ENCODE results near the gene ZNF236. TPM values are rescaled to one million over a fixed set of nuclear protein-coding genes. Genes with fewer than 3 reads are reported as not detected.

Gene ZNF236
- total and polyA plus RNA-seq, 10 of the 15 experiments (the other 5 are each of a cell fraction or from before 2014, with no cell fraction given) = 1.0 to 14.4 (median 5.9) TPM

DNA sequence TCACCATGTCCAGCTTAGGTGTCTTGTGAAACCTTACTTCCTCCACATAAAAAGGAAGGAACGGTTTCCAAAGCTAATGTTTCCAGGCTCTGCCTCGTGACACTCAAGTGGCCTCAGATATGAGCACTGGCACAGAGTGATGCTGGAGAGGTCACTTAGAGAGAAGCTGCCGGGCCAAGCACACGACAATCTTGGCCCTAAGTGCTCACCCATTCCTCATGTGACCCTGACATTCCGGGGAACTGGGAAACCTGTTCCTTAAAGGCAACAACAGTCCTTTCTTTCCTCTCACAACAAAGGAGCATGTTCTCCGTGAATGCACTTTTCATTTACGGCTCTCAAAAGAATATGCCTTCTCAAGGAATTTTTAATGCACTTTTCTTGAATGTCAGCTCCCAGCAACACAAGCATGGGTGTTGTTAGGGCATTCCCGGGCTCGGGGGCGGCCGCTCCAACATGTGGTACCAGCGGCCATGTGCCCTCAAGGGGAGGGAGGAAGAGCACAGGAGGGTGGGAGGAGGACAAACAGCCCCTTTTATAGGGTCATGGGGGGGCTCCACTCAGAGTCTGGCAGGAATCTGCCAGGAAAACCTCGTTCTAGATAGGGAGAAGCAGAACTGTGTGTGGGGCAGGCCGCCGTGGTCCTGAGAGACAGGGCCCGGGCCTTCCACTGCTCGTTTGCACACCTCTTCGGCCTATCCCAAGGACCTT, 191.6 kb downstream of the ZNF236 start:
- no peak overlapping the region for H3K4me2 ChIP-seq (ENCODE audit: control insufficient read depth, insufficient read depth)
- CTCF ChIA-PET = interaction anchor here (0.6 to 1.1 kb wide), 3 partner anchors 10 to 14 kb away, joined by 3 to 4 read pairs (median 3); no protein-coding TSS in a partner anchor
- SMC1A ChIA-PET (ENCODE audit: uncharacterized antibody, unreplicated experiment) = interaction anchor here (0.8 to 1.3 kb wide), 6 partner anchors 8 to 120 kb away, joined by 3 to 4 read pairs (median 3); no protein-coding TSS in a partner anchor
- FAIRE-seq (no peak), ATAC-seq (no peak), DNase-seq (ENCODE audit: low read depth, low spot score) (no peak)
- no peak overlapping the region for H3K9ac ChIP-seq (ENCODE audit: control insufficient read depth, insufficient read depth, low read length)
- POLR2A ChIA-PET = no interaction called here
- 96% methylated on average over 18 of the region's 18 CpGs for WGBS (ENCODE audit: insufficient coverage, insufficient replicate concordance, low lambda C conversion rate, missing lambda C conversion rate)
- in situ Hi-C loops (cut with MboI) (no loop called here), intact Hi-C loops (cut with micrococcal nuclease; ENCODE audit: unreplicated experiment) (no loop called here)
- no peaks in the 10 kb centered on the region for H3K4me1 ChIP-seq (ENCODE audit: control insufficient read depth, insufficient read depth, low read length)
- no peaks in the 10 kb centered on the region for H3K79me2 ChIP-seq (ENCODE audit: control insufficient read depth, insufficient read depth, low read length)
- H3K4me3 ChIP-seq = no peak overlapping the region
- H3K27me3 ChIP-seq (replicated peaks in 1 of 2; ENCODE audit: control insufficient read depth in 2 of 2, insufficient read depth in 2 of 2, low read length in 1 of 2) = no peaks in the 10 kb centered on the region
- no peak overlapping the region for H2AFZ ChIP-seq (ENCODE audit: control insufficient read depth, low read depth, low read length)
- H3K27ac ChIP-seq (ENCODE audit: control insufficient read depth, insufficient read depth) = no peak overlapping the region
- RAD21 ChIA-PET (ENCODE audit: unreplicated experiment) = interaction anchor here (1.7 kb wide), 1 partner anchor 13 kb away, joined by 5 read pairs; no protein-coding TSS in a partner anchor
- H3K9me3 ChIP-seq (replicated peaks; ENCODE audit: control insufficient read depth, insufficient read depth, low read length) = no peaks in the 10 kb centered on the region
- BruUV-seq (replicated peaks) = no TSS peak
- no peaks in the 10 kb centered on the region for H4K20me1 ChIP-seq (ENCODE audit: control insufficient read depth, insufficient read depth)
- peaks cover 9 to 14% of the 10 kb centered on the region in 2 experiments for H3K36me3 ChIP-seq (ENCODE audit: control insufficient read depth in 2 of 2, insufficient read depth in 2 of 2, low read length in 1 of 2)
- TF ChIP-seq IKZF2 (IDR thresholded peaks at IDR 0.05) (no peak), RUNX3 (IDR thresholded peaks at IDR 0.05; ENCODE audit: low read length) (no peak), SKIL (IDR thresholded peaks at IDR 0.05; ENCODE audit: low read depth, poor library complexity, severe bottlenecking) (no peak), BACH1 (IDR thresholded peaks at IDR 0.05; ENCODE audit: borderline replicate concordance) (no peak), NFXL1 (IDR thresholded peaks at IDR 0.05; ENCODE audit: borderline replicate concordance) (no peak), SUPT20H (IDR thresholded peaks at IDR 0.05; ENCODE audit: borderline replicate concordance, control insufficient read depth, low read depth, low read length) (no peak), YY1 (IDR thresholded peaks at IDR 0.05; ENCODE audit: low read depth, low read length) (no peak), DPF2 (IDR thresholded peaks at IDR 0.05) (no peak), SMAD5 (IDR thresholded peaks at IDR 0.05; ENCODE audit: low read depth) (no peak), NR2C1 (IDR thresholded peaks at IDR 0.05) (no peak), ZNF217 (IDR thresholded peaks at IDR 0.05) (no peak), BCLAF1 (IDR thresholded peaks at IDR 0.05) (no peak), RAD21 (IDR thresholded peaks at IDR 0.05; ENCODE audit: insufficient read depth, low read depth, low read length) (no peak)
- TF ChIP-seq, protein P1, sequence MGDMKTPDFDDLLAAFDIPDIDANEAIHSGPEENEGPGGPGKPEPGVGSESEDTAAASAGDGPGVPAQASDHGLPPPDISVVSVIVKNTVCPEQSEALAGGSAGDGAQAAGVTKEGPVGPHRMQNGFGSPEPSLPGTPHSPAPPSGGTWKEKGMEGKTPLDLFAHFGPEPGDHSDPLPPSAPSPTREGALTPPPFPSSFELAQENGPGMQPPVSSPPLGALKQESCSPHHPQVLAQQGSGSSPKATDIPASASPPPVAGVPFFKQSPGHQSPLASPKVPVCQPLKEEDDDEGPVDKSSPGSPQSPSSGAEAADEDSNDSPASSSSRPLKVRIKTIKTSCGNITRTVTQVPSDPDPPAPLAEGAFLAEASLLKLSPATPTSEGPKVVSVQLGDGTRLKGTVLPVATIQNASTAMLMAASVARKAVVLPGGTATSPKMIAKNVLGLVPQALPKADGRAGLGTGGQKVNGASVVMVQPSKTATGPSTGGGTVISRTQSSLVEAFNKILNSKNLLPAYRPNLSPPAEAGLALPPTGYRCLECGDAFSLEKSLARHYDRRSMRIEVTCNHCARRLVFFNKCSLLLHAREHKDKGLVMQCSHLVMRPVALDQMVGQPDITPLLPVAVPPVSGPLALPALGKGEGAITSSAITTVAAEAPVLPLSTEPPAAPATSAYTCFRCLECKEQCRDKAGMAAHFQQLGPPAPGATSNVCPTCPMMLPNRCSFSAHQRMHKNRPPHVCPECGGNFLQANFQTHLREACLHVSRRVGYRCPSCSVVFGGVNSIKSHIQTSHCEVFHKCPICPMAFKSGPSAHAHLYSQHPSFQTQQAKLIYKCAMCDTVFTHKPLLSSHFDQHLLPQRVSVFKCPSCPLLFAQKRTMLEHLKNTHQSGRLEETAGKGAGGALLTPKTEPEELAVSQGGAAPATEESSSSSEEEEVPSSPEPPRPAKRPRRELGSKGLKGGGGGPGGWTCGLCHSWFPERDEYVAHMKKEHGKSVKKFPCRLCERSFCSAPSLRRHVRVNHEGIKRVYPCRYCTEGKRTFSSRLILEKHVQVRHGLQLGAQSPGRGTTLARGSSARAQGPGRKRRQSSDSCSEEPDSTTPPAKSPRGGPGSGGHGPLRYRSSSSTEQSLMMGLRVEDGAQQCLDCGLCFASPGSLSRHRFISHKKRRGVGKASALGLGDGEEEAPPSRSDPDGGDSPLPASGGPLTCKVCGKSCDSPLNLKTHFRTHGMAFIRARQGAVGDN (IDR thresholded peaks at IDR 0.05) = no peak
- TF ChIP-seq, protein P2, sequence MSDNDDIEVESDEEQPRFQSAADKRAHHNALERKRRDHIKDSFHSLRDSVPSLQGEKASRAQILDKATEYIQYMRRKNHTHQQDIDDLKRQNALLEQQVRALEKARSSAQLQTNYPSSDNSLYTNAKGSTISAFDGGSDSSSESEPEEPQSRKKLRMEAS (IDR thresholded peaks at IDR 0.05; ENCODE audit: low read depth, low read length) = no peak
